GM21515 (cell line): ENCODE measurements around the gene ARID4A.
"Not testable (repeated sequence)": the region's sequence is repeated elsewhere in the genome, so short reads cannot be mapped to it uniquely, and the experiment has no call there.

Experiments
- ATAC-seq: cut with Tn5 transposase; IDR thresholded peaks from one replicate; pipeline ENCODE4 v1.9.1; 2021; ENCODE audit not compliant: unreplicated experiment

ARID4A gene

DNA sequence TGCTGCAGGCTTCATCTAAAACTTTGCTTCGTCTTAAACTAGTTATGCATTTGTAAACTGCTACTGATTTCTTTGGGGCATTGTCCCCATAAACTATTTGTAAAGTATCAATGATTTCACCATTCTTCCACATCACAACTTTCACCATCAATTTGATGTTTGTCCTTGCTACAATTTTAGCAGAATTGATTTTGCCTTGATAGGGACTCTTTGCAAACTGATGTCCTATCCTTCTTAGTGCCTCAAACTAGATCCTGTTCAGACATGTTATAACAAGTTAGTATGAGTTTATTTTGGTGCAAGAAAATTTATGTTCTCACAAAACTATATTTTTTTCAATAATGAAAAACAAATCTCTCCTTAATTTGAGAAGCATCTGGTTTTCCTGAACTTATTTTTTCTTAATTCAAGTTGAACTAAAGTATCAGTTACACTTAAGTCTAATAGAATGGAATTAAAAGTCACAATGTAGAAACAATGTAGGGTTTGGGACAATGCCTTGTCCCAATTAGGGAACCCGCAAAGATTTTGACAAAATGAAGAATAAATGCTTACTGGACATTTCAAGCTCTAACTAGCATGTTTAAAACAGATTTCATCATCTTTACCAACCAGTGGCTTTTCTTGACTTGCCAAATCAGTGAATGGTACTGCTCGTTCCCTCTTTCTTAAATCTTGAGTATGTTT, 10.1 kb upstream of the ARID4A start:
- no peak for ATAC-seq

DNA sequence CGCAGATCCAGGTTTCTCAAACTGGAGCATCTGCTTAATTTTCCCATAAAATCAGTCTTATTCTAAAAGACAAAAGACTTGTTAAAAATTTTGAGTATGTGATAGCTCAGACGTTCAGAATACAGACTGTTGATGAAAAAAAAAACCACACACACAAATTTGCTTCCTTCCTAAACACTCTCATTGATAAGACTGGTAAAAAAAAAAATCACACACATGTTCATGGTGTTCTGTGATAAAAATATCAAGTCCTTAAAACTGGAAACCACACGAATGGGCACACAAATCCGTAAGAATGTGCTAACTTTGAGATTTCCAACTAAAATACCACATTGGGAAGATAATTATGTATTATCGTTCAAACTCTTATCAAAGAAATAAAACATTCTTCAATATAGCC, 6.7 kb upstream of the ARID4A start:
- no peak for ATAC-seq

DNA sequence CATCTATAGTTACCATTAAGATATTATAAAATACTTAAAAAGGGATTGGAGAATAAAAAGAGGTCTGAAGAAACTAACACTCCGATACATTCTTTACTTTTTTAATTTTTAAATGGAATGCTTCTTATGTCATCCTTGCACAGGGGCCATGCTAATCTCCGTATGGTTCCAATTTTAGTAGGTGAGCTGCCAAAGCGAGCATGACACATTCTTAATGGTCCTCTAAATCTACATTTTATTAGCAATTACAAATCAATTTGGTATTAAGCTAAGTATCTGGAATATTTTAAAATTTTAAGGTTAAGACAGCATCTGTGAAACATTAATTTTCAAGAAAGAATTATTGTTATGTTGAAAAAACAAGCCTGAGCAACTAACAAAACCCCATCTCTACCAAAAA, 6.2 kb upstream of the ARID4A start:
- ATAC-seq: no peak

DNA sequence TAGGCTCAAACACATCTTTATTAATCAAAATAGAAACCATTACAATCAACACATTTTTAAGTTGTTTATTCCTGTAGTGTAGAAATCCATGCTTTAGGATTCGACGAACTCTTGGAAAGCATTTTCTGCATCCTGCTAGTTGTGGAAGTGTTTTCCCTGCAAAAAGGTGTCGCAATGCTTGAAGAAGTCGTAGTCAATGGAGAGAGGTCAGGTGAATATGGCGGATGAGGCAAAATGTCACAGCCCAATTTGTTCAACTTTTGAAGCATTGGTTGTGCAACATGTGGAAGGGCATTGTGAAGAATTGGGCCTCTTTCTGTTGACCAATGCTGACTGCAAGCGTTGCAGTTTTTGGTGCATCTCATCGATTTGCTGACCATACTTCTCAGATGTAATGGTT, 4.2 kb upstream of the ARID4A start:
- ATAC-seq: no peak

DNA sequence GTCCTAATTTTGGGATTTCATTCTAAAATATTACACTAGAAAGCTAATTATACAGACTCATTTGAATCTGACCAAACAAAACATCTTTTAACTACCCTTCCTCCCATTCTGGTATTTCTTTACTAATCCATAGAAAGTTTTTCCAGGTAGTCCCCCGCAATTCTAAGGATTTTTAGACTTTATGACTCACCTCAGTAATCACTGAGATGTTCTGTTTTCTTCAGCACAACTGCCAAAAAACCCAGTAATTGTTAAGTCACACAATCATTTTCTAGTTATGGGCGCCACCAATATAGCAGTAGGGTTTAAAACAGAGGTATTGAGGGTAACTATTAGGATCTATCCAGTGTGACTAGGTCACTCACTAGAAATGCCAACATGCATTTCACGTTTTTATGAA, 1.6 kb upstream of the ARID4A start:
- ATAC-seq: no peak

DNA sequence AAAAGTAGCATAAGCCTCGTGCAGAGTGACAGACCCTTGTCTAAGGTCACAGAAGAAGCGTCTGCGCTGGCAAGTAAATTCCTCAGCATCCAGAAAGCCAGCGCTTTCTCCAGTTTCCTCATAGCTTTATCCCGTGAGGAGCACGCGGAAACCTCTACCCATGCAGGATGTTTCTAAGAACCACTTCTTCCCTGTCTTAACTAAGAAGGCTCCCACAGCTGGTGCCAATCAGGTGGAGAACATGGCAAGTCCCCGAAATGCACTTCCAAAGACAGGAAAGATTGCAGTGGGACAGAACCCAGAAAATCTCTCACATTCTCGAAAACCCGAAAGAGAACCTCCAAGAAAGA, 968 bp upstream of the ARID4A start:
- ATAC-seq: peak; percentile 0

DNA sequence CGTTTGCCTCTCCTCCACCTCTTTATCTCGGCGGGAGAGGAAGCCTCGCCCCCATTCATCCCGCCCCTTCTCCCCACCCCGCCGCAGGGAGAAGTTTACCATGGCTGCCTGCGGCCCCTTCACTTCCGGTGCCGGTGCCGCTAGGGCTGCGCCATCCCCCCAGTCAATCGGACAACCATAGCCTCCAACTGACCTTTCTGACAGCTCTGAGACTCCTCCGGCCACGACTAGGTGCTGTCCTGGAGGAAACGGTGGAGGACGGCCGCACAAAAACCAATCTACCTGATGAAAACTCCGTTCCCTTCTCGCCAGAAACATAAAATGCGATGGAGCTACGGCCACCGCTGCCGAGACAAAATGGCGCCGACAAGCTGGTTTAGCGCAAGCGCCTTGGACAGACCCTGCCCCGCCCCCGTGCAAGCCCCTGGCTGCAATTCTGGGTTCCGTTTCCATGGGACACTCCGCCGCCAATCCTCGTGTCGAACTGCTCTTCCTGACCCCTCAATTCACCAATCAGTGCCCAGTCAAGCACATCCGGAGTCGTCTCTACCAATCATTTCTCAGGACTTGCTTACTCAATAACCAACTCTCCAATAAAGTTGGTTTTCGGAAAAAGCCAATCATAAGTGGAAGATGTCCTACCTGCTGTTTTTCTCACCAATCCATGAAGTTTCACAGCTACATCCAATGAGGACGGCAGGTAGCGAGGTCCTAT, 436 bp upstream of the ARID4A start:
- peak; percentile 84 for ATAC-seq

DNA sequence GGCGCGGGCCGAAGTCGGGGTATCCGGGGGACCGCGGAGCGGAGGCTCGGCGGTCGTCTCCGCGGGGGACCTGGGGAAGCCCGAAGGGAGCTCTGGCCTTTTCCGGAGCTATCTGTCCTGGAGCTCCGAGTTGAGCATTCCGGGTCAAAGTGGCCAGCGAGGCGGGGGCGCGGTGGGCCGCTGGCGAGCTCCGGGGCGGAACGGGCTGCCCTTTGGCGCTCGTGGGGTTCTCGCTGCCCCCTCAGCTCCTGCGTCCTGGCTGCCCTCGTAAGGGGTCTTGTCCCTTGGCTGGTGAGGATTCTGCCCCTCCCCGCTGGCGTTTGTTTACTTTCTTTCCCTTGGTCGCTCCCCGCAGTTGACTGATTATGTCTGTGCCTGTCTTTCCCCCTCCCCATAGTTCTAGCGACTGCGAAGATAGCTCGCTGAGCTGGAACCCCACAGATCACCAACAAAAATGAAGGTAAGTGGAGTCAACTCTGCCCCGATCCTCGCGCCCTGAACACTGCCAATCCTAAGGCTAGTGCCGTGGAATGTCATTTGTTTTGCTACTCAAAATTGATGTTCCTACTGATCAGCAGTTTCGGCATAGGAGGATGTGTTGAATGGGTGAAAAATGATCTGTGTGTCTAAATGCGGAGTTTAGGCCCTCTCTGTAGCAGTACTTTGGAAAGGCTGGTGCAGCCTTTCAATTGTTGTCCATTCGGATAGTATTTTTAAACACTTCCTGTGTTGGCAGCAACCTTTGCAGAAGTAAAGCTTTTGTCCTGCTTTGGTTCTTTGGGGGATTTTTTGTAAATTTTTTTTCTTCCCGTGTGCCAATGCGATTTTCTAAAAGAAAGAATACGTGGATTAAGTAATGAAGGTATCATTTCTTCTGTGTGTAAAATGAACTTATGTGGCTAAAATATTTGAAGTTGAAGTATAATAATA, 1.3 kb downstream of the ARID4A start:
- no peak for ATAC-seq

DNA sequence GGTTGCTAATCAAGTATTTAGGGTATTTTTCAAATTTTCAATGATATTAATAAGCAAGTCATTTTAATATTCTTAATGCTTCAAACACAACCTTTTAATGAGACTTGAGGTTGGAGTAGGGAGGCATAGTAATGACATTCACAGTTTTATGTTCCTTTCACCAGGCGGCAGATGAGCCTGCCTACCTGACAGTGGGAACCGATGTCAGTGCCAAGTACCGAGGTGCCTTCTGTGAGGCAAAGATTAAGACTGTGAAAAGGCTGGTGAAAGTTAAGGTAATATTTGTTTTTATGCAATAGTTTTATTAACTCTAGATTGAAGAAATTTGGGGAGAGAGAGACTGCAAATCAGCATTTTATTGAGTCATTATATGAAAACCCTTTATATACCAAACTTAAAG, 3.1 kb downstream of the ARID4A start:
- ATAC-seq: no peak

DNA sequence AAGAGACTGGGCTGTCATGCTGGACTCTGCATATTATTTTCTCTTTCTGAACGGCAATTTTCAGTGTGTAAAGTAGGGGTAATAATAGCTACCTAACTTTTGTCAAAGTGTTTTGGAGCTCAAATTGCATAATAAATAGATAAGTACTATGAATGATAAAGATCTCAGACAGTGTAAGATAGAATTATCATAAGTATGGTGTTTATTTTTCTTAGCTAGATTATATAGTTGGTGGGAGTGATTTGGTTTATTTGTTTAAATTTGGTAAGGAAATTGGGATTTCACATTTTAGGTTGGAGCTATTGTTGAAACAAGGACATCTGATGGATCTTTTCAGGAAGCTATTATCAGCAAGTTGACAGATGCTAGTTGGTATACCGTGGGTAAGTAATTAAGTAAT, 7.4 kb downstream of the ARID4A start:
- ATAC-seq: no peak

DNA sequence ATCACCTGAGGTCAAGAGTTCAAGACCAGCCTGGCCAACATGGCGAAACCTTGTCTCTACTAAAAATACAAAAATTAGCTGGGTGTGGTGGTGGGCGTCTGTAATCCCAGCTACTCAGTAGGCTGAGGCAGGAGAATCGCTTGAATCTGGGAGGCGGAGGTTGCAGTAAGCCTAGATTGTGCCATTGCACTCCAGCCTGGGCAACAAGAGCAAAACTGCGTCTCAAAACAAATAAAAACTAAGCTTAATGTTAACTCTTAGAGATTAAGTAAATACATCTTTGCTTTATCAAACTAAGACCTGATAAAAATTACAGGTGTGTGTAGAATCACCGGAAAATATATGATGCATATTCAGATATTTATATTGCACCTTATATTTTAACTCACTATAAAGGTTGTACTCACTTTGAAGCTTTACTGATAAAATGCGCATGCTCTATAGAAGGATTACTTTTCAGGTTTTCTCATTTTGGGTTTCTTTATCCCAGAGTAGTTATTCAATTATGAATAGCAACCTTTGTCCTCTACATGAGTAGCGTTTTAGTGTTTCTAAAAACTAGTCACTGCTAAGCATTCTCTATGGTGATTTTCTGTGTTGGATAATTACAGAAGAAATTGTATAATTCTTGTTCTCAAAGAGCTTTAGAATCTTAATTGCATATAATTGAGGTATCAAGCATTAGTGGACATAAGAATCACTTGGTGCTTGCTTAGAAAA, 9.4 kb downstream of the ARID4A start:
- no peak for ATAC-seq

DNA sequence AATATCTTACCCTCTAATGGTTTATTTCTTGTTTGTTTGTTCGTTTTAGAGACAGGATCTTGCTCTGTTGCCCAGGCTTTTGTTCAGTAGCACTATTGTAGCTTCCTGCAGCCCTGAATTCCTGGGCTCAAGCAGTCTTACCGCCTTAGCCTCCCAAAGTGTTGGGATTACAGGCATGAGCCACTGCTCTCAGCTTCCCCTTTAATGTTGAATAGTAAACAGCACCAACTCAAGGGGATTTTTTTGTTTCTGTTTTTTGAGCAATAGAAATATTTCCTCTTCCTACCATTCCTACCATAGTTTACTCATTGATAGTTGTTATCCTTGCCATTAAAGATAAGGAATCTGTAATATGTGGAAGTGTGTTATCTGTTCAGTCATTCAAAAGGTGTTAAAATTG, 10.7 kb downstream of the ARID4A start:
- no peak for ATAC-seq

DNA sequence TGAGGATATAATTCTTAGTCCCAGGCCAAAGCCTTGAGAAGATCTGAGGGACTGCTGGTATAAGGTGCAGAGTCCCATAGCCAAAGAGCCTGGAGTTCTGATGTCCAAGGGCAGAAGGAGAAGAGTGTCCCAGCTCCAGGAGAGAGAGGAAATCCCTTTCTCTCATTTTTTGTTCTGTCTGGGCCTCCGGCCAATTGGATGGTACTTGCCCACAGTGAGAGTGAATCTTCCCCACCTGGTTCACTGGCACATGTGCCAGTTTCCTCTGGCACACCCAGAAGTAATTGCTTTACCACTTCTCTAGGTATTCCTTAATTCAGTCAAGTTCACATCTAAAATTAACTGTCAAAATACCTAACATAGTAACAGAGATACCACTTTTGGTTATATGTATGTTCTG, 15.3 kb downstream of the ARID4A start:
- ATAC-seq: no peak

DNA sequence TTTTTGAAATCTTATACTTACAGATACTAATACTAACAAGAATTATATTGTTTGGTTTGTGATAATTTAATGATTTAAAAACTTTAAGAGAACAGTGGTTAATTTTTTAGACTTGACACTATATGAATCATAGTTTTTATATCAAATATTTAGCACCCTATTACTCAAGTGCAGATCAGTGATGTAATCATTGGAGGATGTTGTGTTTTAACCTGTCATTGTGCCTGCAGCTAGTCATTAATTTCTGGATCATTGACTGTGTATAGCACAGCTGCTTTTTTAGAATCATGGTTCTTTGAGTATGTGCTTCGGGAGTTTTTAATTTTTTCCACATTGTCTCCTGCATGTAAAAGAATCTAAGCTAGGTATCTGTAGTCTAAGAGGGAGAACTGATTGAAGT, 17.3 kb downstream of the ARID4A start:
- ATAC-seq: no peak

DNA sequence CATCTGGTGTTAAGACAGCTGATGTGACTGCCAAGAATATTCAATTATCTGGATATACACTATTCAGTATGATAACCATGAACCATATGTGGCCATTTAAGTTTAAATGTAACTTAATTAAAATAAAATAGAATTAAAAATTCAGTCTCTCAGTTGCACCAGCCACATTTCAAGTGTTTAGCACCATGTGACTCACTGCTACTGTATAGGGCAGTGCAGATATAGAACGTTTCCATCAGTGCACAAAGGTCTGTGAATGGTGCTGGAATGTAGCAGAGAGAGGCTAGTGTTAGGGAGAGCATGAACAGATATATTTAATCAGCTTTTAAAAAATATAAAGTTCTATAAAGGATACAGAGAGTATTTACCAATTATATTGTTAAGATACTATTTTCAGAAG, 28.7 kb downstream of the ARID4A start:
- ATAC-seq: no peak

DNA sequence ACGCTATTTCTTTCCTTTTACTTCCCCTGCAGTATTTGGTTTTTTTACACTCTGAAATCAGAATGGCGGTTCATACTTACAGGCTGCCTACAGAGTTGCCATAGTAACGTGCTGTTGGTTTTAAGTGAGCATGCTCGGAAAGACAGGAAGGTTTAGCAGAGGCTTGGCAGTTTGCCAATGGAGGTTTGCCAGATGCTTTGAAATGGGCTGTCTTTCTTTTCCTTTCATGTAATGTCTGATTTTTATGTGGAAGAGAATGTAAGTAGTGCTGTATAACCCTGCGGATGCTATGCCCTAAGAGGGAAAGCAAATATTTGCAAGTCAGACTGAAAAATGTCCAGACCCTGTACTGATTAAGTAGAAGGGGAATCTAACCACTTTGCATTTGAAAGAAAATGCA, 32.8 kb downstream of the ARID4A start:
- peak; percentile 80 for ATAC-seq

DNA sequence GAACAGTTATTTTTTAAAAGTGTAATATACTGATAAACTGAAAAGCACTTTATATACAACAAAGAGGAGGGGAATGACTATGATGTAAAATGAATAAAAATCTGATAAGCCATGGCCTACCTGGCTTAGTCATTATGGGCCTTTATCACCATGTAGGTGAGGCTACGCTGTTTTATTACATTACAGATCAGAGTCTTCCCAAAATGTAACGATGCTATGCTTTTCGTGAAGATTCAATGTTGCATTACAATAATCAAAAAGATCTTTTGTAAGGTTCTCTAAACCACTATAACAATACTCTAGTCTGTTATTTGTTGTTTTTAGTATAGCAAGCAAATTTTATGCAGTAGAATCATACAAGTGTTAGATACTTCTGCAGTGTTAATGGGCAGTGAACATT, 34.2 kb downstream of the ARID4A start:
- no peak for ATAC-seq

DNA sequence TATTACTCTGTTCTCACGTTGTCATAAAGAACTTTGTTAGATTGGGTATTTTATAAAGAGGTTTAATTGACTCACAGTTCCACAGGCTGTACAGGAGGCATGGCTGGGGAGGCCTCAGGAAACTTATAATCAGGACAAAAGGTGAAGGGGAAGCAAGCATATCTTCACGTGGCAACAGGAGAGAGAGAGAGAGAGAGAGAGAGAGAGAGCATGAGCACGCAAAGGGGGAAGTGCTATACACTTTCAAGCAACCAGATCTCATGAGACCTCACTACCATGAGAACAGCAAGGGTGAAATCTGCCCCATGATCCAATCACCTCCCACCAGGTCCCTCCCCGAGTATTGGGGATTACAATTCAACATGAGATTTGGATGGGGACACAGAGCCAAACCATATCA, 41.3 kb downstream of the ARID4A start:
- not testable (repeated sequence) for ATAC-seq

DNA sequence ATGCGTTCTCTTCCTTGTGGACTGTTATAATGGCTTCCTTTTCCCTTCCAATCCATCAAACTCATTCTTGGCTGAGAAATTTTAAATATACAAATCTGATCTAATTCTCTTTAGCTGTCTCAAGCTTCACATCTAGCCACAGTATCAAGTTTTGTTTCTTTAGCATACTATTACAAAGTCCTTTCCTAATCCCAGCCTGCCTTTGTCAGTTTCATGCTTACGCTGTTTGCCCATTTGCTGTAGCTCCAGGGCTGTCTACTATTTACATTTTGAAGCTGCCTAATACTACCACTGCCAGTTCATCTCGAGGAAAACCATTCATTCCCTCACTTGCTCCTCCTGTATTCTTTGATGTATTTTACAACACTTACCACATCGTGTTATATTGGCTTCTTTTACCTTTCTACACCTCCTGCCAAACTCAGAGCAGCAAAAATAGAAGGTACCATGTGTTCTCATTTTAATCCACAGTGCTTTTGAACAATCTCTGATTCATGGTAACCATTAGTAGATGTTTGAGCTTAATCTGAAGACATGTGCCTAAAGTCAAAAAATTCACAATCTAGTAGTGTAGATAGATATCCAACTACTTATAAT, 42.9 kb downstream of the ARID4A start:
- ATAC-seq: no peak

DNA sequence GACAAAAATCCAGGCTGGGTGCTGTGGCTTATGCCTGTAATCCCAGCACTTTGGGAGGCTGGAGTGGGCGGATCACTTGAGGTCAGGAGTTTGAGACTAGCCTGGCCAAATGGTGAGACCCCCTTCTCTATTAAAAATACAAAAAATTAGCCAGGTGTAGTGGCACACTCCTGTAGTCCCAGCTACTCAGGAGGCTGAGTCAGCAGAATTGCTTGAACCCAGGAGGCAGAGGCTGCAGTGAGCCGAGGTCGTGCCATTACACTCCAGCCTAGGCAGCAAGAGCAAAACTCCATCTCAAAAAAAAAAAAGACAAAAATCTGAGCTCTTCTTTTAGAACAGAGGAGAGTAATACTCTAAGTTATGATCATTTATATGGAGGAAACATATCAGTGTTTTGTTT, 45.2 kb downstream of the ARID4A start:
- not testable (repeated sequence) for ATAC-seq
